BE2C (cell line): ENCODE measurements around the gene ZCCHC7.

ENCODE experiments used
- DNase-seq: peaks from one replicate; pipeline ENCODE4 v3.0.0-alpha.2; 2020
- H3K27me3 ChIP-seq: fragments of 250-450 bp; sonication (Bioruptor Pico); 2 replicates; pipeline ENCODE4 v1.5.1; 2020; ENCODE audit warnings: mild to moderate bottlenecking
- H3K36me3 ChIP-seq: fragments of 250-450 bp; sonication (Bioruptor Pico); 2 replicates; pipeline ENCODE4 v1.5.1; 2020; ENCODE audit warnings: mild to moderate bottlenecking
- H3K4me1 ChIP-seq: fragments of 250-450 bp; sonication (Bioruptor Pico); 2 replicates; pipeline ENCODE4 v1.5.1; 2020
- H3K4me3 ChIP-seq: 2 replicates; pipeline ENCODE4 v1.5.1; 2011; ENCODE audit warnings: low read depth, low read length
- H3K9me3 ChIP-seq: fragments of 250-450 bp; sonication (Bioruptor Pico); 2 replicates; pipeline ENCODE4 v1.5.1; 2020
- CTCF ChIP-seq: IDR thresholded peaks from 2 replicates; pipeline ENCODE4 v1.5.1; 2012; ENCODE audit warnings: mild to moderate bottlenecking, low read depth, low read length

The ZCCHC7 gene

GRCh38 chr9:37174247-37174646 lies 53.9 kb downstream of the ZCCHC7 start:
- H3K27me3 ChIP-seq, result no peaks in the 10 kb centered on the region
- no peaks in the 10 kb centered on the region; the same call in 1 of the 2 replicates for H3K36me3 ChIP-seq
- DNase-seq, result no peak
- no peak overlapping the region for H3K4me3 ChIP-seq
- H3K4me1 ChIP-seq, result peaks cover 3% of the 10 kb centered on the region; the same call in 1 of the 2 replicates
- no peaks in the 10 kb centered on the region for H3K9me3 ChIP-seq
- TF ChIP-seq CTCF, result no peak

- no peak overlapping the region for H3K4me3 ChIP-seq
- no peak for TF ChIP-seq CTCF
- no peak for DNase-seq
- H3K4me1 ChIP-seq, result peaks cover 3% of the 10 kb centered on the region; the same call in 1 of the 2 replicates
- H3K36me3 ChIP-seq, result peaks cover 3% of the 10 kb centered on the region
- H3K27me3 ChIP-seq, result no peaks in the 10 kb centered on the region
- no peaks in the 10 kb centered on the region for H3K9me3 ChIP-seq
These were observed 58.4 kb downstream of the ZCCHC7 start for GRCh38 chr9:37178742-37179141.

GRCh38 chr9:37179576-37179975 lies 59.2 kb downstream of the ZCCHC7 start:
- no peak for TF ChIP-seq CTCF
- DNase-seq, result no peak
- Histone ChIP-seq H3K27me3 (no peaks in the 10 kb centered on the region), H3K4me1 (peaks cover 3% of the 10 kb centered on the region; the same call in 1 of the 2 replicates), H3K36me3 (peaks cover 3% of the 10 kb centered on the region), H3K4me3 (no peak overlapping the region), H3K9me3 (no peaks in the 10 kb centered on the region)

GRCh38 chr9:37180138-37180537 lies 59.8 kb downstream of the ZCCHC7 start:
- TF ChIP-seq CTCF, result no peak
- Histone ChIP-seq H3K27me3 (no peaks in the 10 kb centered on the region), H3K36me3 (peaks cover 3% of the 10 kb centered on the region), H3K9me3 (no peaks in the 10 kb centered on the region), H3K4me3 (no peak overlapping the region), H3K4me1 (peaks cover 3% of the 10 kb centered on the region; the same call in 1 of the 2 replicates)
- DNase-seq, result no peak

- H3K36me3 ChIP-seq, result peaks cover 3% of the 10 kb centered on the region
- no peak for DNase-seq
- H3K4me3 ChIP-seq, result no peak overlapping the region
- TF ChIP-seq CTCF, result no peak
- no peaks in the 10 kb centered on the region for H3K9me3 ChIP-seq
- peaks cover 3% of the 10 kb centered on the region; the same call in 1 of the 2 replicates for H3K4me1 ChIP-seq
- H3K27me3 ChIP-seq, result no peaks in the 10 kb centered on the region
These were observed 62.3 kb downstream of the ZCCHC7 start for GRCh38 chr9:37182718-37183117.

GRCh38 chr9:37184905-37185867 lies 64.8 kb downstream of the ZCCHC7 start:
- TF ChIP-seq CTCF, result no peak
- Histone ChIP-seq H3K36me3 (peaks cover 6% of the 10 kb centered on the region), H3K27me3 (no peaks in the 10 kb centered on the region), H3K9me3 (no peaks in the 10 kb centered on the region), H3K4me1 (no peaks in the 10 kb centered on the region), H3K4me3 (no peak overlapping the region)
- DNase-seq, result no peak
